Activated CD8-positive, alpha-beta memory T cell treated with anti-CD3 and anti-CD28 coated beads, Interleukin-2, amount 50 U/mL, for 24 hours (primary cell): ENCODE measurements around the gene KATNAL1.

Experiments
- DNase-seq: peaks from one replicate; pipeline ENCODE4 v3.0.0-alpha.2; 2020; ENCODE audit errors: extremely low read depth

KATNAL1 gene

GRCh38 chr13:30164146-30164545, 143.2 kb downstream of the KATNAL1 start:
- DNase-seq = no peak

GRCh38 chr13:30163441-30163840, 143.9 kb downstream of the KATNAL1 start:
- DNase-seq = no peak

GRCh38 chr13:30159446-30159839, 147.9 kb downstream of the KATNAL1 start:
- peak; percentile 39 for DNase-seq

GRCh38 chr13:30158774-30159445, 148.4 kb downstream of the KATNAL1 start:
- DNase-seq = no peak

GRCh38 chr13:30157616-30157993, 149.7 kb downstream of the KATNAL1 start:
- DNase-seq = no peak

- no peak for DNase-seq
Measured at GRCh38 chr13:30156826-30157615, 150.3 kb downstream of the KATNAL1 start.

GRCh38 chr13:30156270-30156669, 151.1 kb downstream of the KATNAL1 start:
- DNase-seq = no peak

GRCh38 chr13:30154931-30155330, 152.4 kb downstream of the KATNAL1 start:
- no peak for DNase-seq

GRCh38 chr13:30154531-30154930, 152.8 kb downstream of the KATNAL1 start:
- no peak for DNase-seq

- DNase-seq = no peak
Measured at GRCh38 chr13:30153545-30154426, 153.6 kb downstream of the KATNAL1 start.
